ENCODE measurements around the gene GALNT14.

Gene GALNT14

GRCh38 chr2:31136000-31136399 is 2.2 kb downstream of the GALNT14 start:
- DNase-seq (ENCODE audit: low read depth in 2 of 2, low spot score in 1 of 2): no peak

GRCh38 chr2:31134480-31134879 is 3.8 kb downstream of the GALNT14 start:
- DNase-seq (ENCODE audit: low read depth in 2 of 2, low spot score in 1 of 2): no peak

- no peak for DNase-seq (ENCODE audit: low read depth in 2 of 2, low spot score in 1 of 2)
Measured at GRCh38 chr2:31132786-31133185, 5.5 kb downstream of the GALNT14 start.

GRCh38 chr2:31131871-31132270 is 6.4 kb downstream of the GALNT14 start:
- no peak for DNase-seq (ENCODE audit: low read depth in 2 of 2, low spot score in 1 of 2)

GRCh38 chr2:31129375-31130171 is 8.7 kb downstream of the GALNT14 start:
- DNase-seq (ENCODE audit: low read depth in 2 of 2, low spot score in 1 of 2): no peak

- no peak for DNase-seq (ENCODE audit: low read depth in 2 of 2, low spot score in 1 of 2)
Measured at GRCh38 chr2:31127931-31128330, 10.3 kb downstream of the GALNT14 start.

GRCh38 chr2:31125918-31126695 is 12.1 kb downstream of the GALNT14 start:
- DNase-seq (ENCODE audit: low read depth in 2 of 2, low spot score in 1 of 2): no peak

GRCh38 chr2:31124904-31125303 is 13.3 kb downstream of the GALNT14 start:
- DNase-seq (ENCODE audit: low read depth in 2 of 2, low spot score in 1 of 2): no peak

GRCh38 chr2:31122133-31122532 is 16.1 kb downstream of the GALNT14 start:
- no peak for DNase-seq (ENCODE audit: low read depth in 2 of 2, low spot score in 1 of 2)

- no peak for DNase-seq (ENCODE audit: low read depth in 2 of 2, low spot score in 1 of 2)
Measured at GRCh38 chr2:31113765-31114164, 24.5 kb downstream of the GALNT14 start.

GRCh38 chr2:31112544-31112943 is 25.7 kb downstream of the GALNT14 start:
- no peak for DNase-seq (ENCODE audit: low read depth in 2 of 2, low spot score in 1 of 2)

GRCh38 chr2:31110998-31111397 is 27.2 kb downstream of the GALNT14 start:
- no peak for DNase-seq (ENCODE audit: low read depth in 2 of 2, low spot score in 1 of 2)

GRCh38 chr2:31110431-31110830 is 27.8 kb downstream of the GALNT14 start:
- no peak for DNase-seq (ENCODE audit: low read depth in 2 of 2, low spot score in 1 of 2)

- no peak for DNase-seq (ENCODE audit: low read depth in 2 of 2, low spot score in 1 of 2)
Measured at GRCh38 chr2:31109633-31110192, 28.5 kb downstream of the GALNT14 start.

GRCh38 chr2:31108561-31109286 is 29.5 kb downstream of the GALNT14 start:
- no peak for DNase-seq (ENCODE audit: low read depth in 2 of 2, low spot score in 1 of 2)

- no peak for DNase-seq (ENCODE audit: low read depth in 2 of 2, low spot score in 1 of 2)
Measured at GRCh38 chr2:31107591-31108300, 30.5 kb downstream of the GALNT14 start.

GRCh38 chr2:31101701-31102100 is 36.5 kb downstream of the GALNT14 start:
- DNase-seq (ENCODE audit: low read depth in 2 of 2, low spot score in 1 of 2): no peak

GRCh38 chr2:31097962-31098613 is 40.2 kb downstream of the GALNT14 start:
- no peak for DNase-seq (ENCODE audit: low read depth in 2 of 2, low spot score in 1 of 2)

- DNase-seq (ENCODE audit: low read depth in 2 of 2, low spot score in 1 of 2): no peak
Measured at GRCh38 chr2:31090188-31090587, 48.1 kb downstream of the GALNT14 start.

- no peak for DNase-seq (ENCODE audit: low read depth in 2 of 2, low spot score in 1 of 2)
Measured at GRCh38 chr2:31089645-31090044, 48.6 kb downstream of the GALNT14 start.
